IMR-90 (cell line): ENCODE data around the gene EXOSC1. TPM values are rescaled to one million over a fixed set of nuclear protein-coding genes. Genes with fewer than 3 reads are reported as not detected.

ENCODE experiments used
- ATAC-seq: fragments of 200-7000 bp; cut with Tn5 transposase; 2 replicates; pipeline ENCODE4 v1.9.1; 2020; ENCODE audit warnings: low read depth, mild to moderate bottlenecking, moderate library complexity
- BruUV-seq: library from RNA; stranded (reverse); fragments of 400-500 nt; replicated peaks from 2 replicates; lab custom pipeline; 2021; lab: Mats Ljungman, UMichigan
- CTCF ChIA-PET: fragments of 300-600 bp; formaldehyde crosslinking; extraction: SDS; loops from one replicate; lab custom pipeline; 2021; ENCODE audit warnings: antibody characterized with exemption; lab: Yijun Ruan, JAX
- POLR2A ChIA-PET: fragments of 300-600 bp; sonication (Branson Sonifier 250); formaldehyde crosslinking; loops from one replicate; lab custom pipeline; 2022; ENCODE audit warnings: antibody characterized with exemption; ENCODE audit not compliant: unreplicated experiment; lab: Charles Lee
- DNase-seq: peaks from one replicate; pipeline ENCODE4 v3.0.0; 2013
- H2AFZ ChIP-seq: replicated peaks from 2 replicates; pipeline ENCODE3; 2013; ENCODE audit warnings: low read length, mild to moderate bottlenecking; ENCODE audit not compliant: poor library complexity
- H2AK5ac ChIP-seq: 2 replicates; pipeline ENCODE4 v1.6.1; 2013; ENCODE audit warnings: low read depth, low read length, inconsistent platforms
- H2AK9ac ChIP-seq: replicated peaks from 2 replicates; pipeline ENCODE3; 2013; ENCODE audit warnings: mild to moderate bottlenecking, low read depth, low read length, moderate library complexity; ENCODE audit not compliant: poor library complexity
- H2BK120ac ChIP-seq: 2 replicates; pipeline ENCODE4 v1.6.1; 2013; ENCODE audit warnings: low read depth, low read length, inconsistent platforms
- H2BK15ac ChIP-seq: 3 replicates; pipeline ENCODE4 v1.6.1; 2013; ENCODE audit warnings: low read depth, low read length, inconsistent platforms
- H2BK20ac ChIP-seq: 2 replicates; pipeline ENCODE4 v1.6.1; 2013; ENCODE audit warnings: low read depth, mild to moderate bottlenecking, inconsistent platforms, low read length, moderate library complexity
- H2BK5ac ChIP-seq: 2 replicates; pipeline ENCODE4 v1.6.1; 2013; ENCODE audit warnings: mild to moderate bottlenecking, low read depth, low read length, inconsistent platforms; ENCODE audit not compliant: poor library complexity, severe bottlenecking
- H3K14ac ChIP-seq: replicated peaks from 2 replicates; pipeline ENCODE4 v1.6.1; 2013; ENCODE audit warnings: low read depth, low read length, inconsistent platforms
- H3K18ac ChIP-seq: 2 replicates; pipeline ENCODE4 v1.6.1; 2013; ENCODE audit warnings: low read depth, low read length, control low read depth
- H3K23ac ChIP-seq: 2 replicates; pipeline ENCODE4 v1.6.1; 2013; ENCODE audit warnings: low read depth, low read length, inconsistent platforms
- H3K27ac ChIP-seq: 2 replicates; pipeline ENCODE4 v1.5.1; 2013; ENCODE audit warnings: mild to moderate bottlenecking, control low read depth, low read length; ENCODE audit not compliant: insufficient read depth
- H3K27me3 ChIP-seq: 2 replicates; pipeline ENCODE4 v1.6.1; 2013; ENCODE audit warnings: low read length; ENCODE audit not compliant: control insufficient read depth, insufficient read depth
- H3K36me3 ChIP-seq: 2 replicates; pipeline ENCODE4 v1.6.1; 2013; ENCODE audit warnings: low read length, mixed read lengths; ENCODE audit not compliant: control insufficient read depth, insufficient read depth
- H3K4ac ChIP-seq: 2 replicates; pipeline ENCODE4 v1.6.1; 2013; ENCODE audit warnings: low read depth, low read length, inconsistent platforms
- H3K4me1 ChIP-seq: 2 replicates; pipeline ENCODE4 v1.6.1; 2013; ENCODE audit warnings: low read length, mixed read lengths; ENCODE audit not compliant: control insufficient read depth, insufficient read depth
- H3K4me2 ChIP-seq: 2 replicates; pipeline ENCODE4 v1.6.1; 2013; ENCODE audit warnings: low read depth, mild to moderate bottlenecking, control low read depth, low read length, moderate library complexity
- H3K4me3 ChIP-seq: 2 replicates; pipeline ENCODE4 v1.5.1; 2013; ENCODE audit warnings: low read depth, mild to moderate bottlenecking, control low read depth, low read length, moderate library complexity; ENCODE audit not compliant: insufficient read depth
- H3K56ac ChIP-seq: 2 replicates; pipeline ENCODE4 v1.6.1; 2013; ENCODE audit warnings: low read length, inconsistent platforms; ENCODE audit not compliant: insufficient read depth; ENCODE audit errors: extremely low read depth
- H3K79me1 ChIP-seq, 2 experiments: 2 replicates each; pipeline ENCODE4 v1.6.1; 2013; ENCODE audit warnings: low read length in 2 of 2, inconsistent platforms in 1 of 2, low read depth in 1 of 2
- H3K9ac ChIP-seq: 2 replicates; pipeline ENCODE4 v1.6.1; 2013; ENCODE audit warnings: low read depth, low read length, control low read depth
- H3K9me1 ChIP-seq: 2 replicates; pipeline ENCODE4 v1.6.1; 2013; ENCODE audit warnings: low read length, inconsistent platforms; ENCODE audit not compliant: insufficient read depth
- H3K9me3 ChIP-seq: 2 replicates; pipeline ENCODE4 v1.6.1; 2013; ENCODE audit warnings: low read length; ENCODE audit not compliant: control insufficient read depth, insufficient read depth
- H4K20me1 ChIP-seq: 2 replicates; pipeline ENCODE4 v1.6.1; 2013; ENCODE audit warnings: low read length, inconsistent platforms; ENCODE audit not compliant: insufficient read depth
- H4K5ac ChIP-seq: 2 replicates; pipeline ENCODE4 v1.6.1; 2013; ENCODE audit warnings: mild to moderate bottlenecking, low read depth, low read length, control low read depth
- H4K8ac ChIP-seq, 2 experiments: 2 replicates each; pipeline ENCODE4 v1.6.1; 2013; ENCODE audit warnings: low read depth in 2 of 2, low read length in 2 of 2, control low read depth in 1 of 2, inconsistent platforms in 1 of 2
- H4K91ac ChIP-seq: 2 replicates; pipeline ENCODE4 v1.6.1; 2013; ENCODE audit warnings: low read depth, low read length, inconsistent platforms; ENCODE audit not compliant: insufficient read depth
- BHLHE40 ChIP-seq: fragments of 150-350 bp; IDR thresholded peaks from 2 replicates; pipeline ENCODE4 v1.6.1; 2016; ENCODE audit warnings: mild to moderate bottlenecking, low read depth, low read length
- CEBPB ChIP-seq: IDR thresholded peaks from 2 replicates; pipeline ENCODE4 v1.6.1; 2012; ENCODE audit warnings: low read depth, low read length, improper control_type of control experiment
- CHD1 ChIP-seq: IDR thresholded peaks from 2 replicates; pipeline ENCODE4 v1.6.1; 2012; ENCODE audit warnings: low read depth, low read length, improper control_type of control experiment
- FOS ChIP-seq: fragments of 150-350 bp; IDR thresholded peaks from 2 replicates; pipeline ENCODE4 v1.6.1; 2016; ENCODE audit warnings: low read depth, low read length
- MXI1 ChIP-seq: IDR thresholded peaks from 2 replicates; pipeline ENCODE4 v1.6.1; 2012; ENCODE audit warnings: low read depth, mild to moderate bottlenecking, low read length, moderate library complexity, borderline replicate concordance
- NFE2L2 ChIP-seq: fragments of 150-350 bp; IDR thresholded peaks from 2 replicates; pipeline ENCODE4 v1.6.1; 2016; ENCODE audit warnings: low read depth, mild to moderate bottlenecking, low read length
- RAD21 ChIP-seq: IDR thresholded peaks from 2 replicates; pipeline ENCODE4 v1.6.1; 2012; ENCODE audit warnings: low read length, improper control_type of control experiment
- RFX5 ChIP-seq: IDR thresholded peaks from 2 replicates; pipeline ENCODE4 v1.8.0; 2012; ENCODE audit warnings: low read depth, mild to moderate bottlenecking, low read length, moderate library complexity
- SMC3 ChIP-seq: fragments of 150-350 bp; IDR thresholded peaks from 2 replicates; pipeline ENCODE4 v1.6.1; 2016; ENCODE audit warnings: low read depth, mild to moderate bottlenecking, antibody characterized with exemption, low read length, moderate library complexity
- WGBS, 2 experiments: methylation state at CpG; one replicate each; pipeline versions ENCODE4 v1.1.5 to v1.1.7; 2013; ENCODE audit warnings: missing lambda C conversion rate in 2 of 2; ENCODE audit not compliant: insufficient read length in 1 of 2; ENCODE audit errors: extremely low coverage in 2 of 2; 5-methylcytosine and 5-hydroxymethylcytosine counted together
- dilution Hi-C: fragments of 300-500 bp; cut with HindIII; formaldehyde crosslinking; loops from one replicate; pipeline ENCODE4 v1.14.3; 2018; ENCODE audit warnings: low sequenced_read_pairs; ENCODE audit not compliant: unreplicated experiment
- in situ Hi-C: fragments of 300-500 bp; cut with MboI; formaldehyde crosslinking; loops from 3 replicates; pipeline ENCODE4 v1.14.3; 2019; ENCODE audit warnings: low sequenced_read_pairs, inconsistent platforms, mixed read lengths
- intact Hi-C: fragments of 100-400 bp; cut with micrococcal nuclease; formaldehyde crosslinking; loops from 2 replicates; pipeline ENCODE4 v1.10.0; 2022
- polyA plus RNA-seq, 3 experiments: library from polyadenylated mRNA; depleted of rRNA; stranded (reverse); fragments of >200 nt; gene quantifications; 2 replicates each; pipeline ENCODE4 v1.2.3, GENCODE V29; 2012; ENCODE audit warnings: low replicate concordance in 1 of 3
- total RNA-seq: library from RNA; depleted of rRNA; stranded (reverse); fragments of >200 nt; gene quantifications from 2 replicates; pipeline ENCODE4 v1.2.3, GENCODE V29; 2012
- TF ChIP-seq, protein P1 (sequence below): fragments of 150-350 bp; IDR thresholded peaks from 2 replicates; pipeline ENCODE4 v1.6.1; 2016; ENCODE audit warnings: low read depth, mild to moderate bottlenecking, low read length, moderate library complexity, borderline replicate concordance

The EXOSC1 gene
- total and polyA plus RNA-seq, 2 of the 4 experiments (the other 2 are of a cell fraction): 49.7 to 51.6 TPM

DNA sequence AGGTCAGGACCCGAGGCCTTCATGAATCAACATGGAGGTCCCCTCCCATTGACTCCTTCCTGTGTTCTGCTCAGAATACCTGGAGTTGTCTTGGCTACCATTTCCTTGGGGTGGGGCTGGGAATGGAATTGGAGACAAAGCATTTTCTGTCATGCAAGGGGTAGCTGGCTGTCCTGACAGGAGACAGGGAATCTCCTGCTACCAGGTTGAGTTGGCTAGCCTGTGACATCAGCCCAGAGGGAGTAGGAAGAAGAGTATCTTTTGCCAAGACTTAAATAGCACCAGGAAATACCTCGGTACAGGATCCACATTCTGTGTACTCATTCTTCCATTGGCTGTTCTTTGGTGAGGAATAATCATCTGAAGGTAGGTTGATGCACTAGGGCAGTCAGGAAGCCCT is 5.0 kb upstream of the EXOSC1 start:
- Histone ChIP-seq H3K36me3 (peaks cover 43% of the 10 kb centered on the region), H3K4me3 (no peak overlapping the region), H3K14ac (no peak overlapping the region), H2AK9ac (no peak overlapping the region), H4K8ac (no peak overlapping the region), H3K9me3 (no peaks in the 10 kb centered on the region), H3K27me3 (no peaks in the 10 kb centered on the region), H3K9me1 (peaks cover 23% of the 10 kb centered on the region), H2AK5ac (no peak overlapping the region), H4K20me1 (peaks cover 50% of the 10 kb centered on the region), H3K18ac (no peak overlapping the region), H3K4me2 (no peak overlapping the region), H2AFZ (no peak overlapping the region), H2BK20ac (no peak overlapping the region), H2BK15ac (no peak overlapping the region), H2BK5ac (no peak overlapping the region), H3K79me1 (peaks cover 55 to 88% of the 10 kb centered on the region in 2 experiments), H3K27ac (no peak overlapping the region), H3K23ac (no peak overlapping the region), H3K56ac (no peak overlapping the region), H4K91ac (no peak overlapping the region), H2BK120ac (no peak overlapping the region), H3K9ac (no peak overlapping the region), H3K4me1 (peaks cover 5% of the 10 kb centered on the region; the same call in 1 of the 2 replicates), H4K5ac (no peak overlapping the region), H3K4ac (no peak overlapping the region)
- DNase-seq (no peak), ATAC-seq (no peak)
- in situ Hi-C loops (no loop called here), intact Hi-C loops (no loop called here), dilution Hi-C loops (no loop called here)
- BruUV-seq: no TSS peak
- WGBS, 2 experiments: no CpG with 5 or more reads among the region's 2 CpGs
- TF ChIP-seq FOS (no peak), CHD1 (no peak), CEBPB (no peak), BHLHE40 (no peak), RAD21 (no peak), RFX5 (no peak), NFE2L2 (no peak), MXI1 (no peak), SMC3 (no peak)
- TF ChIP-seq, protein P1, sequence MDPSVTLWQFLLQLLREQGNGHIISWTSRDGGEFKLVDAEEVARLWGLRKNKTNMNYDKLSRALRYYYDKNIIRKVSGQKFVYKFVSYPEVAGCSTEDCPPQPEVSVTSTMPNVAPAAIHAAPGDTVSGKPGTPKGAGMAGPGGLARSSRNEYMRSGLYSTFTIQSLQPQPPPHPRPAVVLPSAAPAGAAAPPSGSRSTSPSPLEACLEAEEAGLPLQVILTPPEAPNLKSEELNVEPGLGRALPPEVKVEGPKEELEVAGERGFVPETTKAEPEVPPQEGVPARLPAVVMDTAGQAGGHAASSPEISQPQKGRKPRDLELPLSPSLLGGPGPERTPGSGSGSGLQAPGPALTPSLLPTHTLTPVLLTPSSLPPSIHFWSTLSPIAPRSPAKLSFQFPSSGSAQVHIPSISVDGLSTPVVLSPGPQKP: no peak
- ChIA-PET CTCF (no interaction called here), POLR2A (no interaction called here)
